Adrenal gland (tissue), 5 donors: Measurements from ENCODE around the gene HSD17B1.

Experiments
- CTCF ChIP-seq, 6 experiments: fragments of 450-650 bp in 4 of 6; fragments of 200-600 bp in 2 of 6; sonication (generic) in 1 of 6; IDR thresholded peaks; 1 replicate in 5 of 6; 2 replicates in 1 of 6; pipeline versions ENCODE4 v1.5.1 to v1.8.0; 2016 to 2021; ENCODE audit warnings: antibody characterized with exemption in 6 of 6, mild to moderate bottlenecking in 2 of 6, moderate library complexity in 1 of 6
- POLR2A ChIP-seq, 2 donors: fragments of 450-650 bp; IDR thresholded peaks; one replicate each; pipeline ENCODE4 v1.6.1; 2017; ENCODE audit warnings: antibody characterized with exemption in 2 of 2, mild to moderate bottlenecking in 2 of 2, moderate library complexity in 1 of 2
- donor health status: DM: no; HTN: no; CAD: no.

GRCh38 chr17:42517516-42517915 lies 35.2 kb upstream of the HSD17B1 start:
- peak; percentile 84 to 93 (median 86) for TF ChIP-seq CTCF (IDR thresholded peaks at IDR 0.05)
- no peak for TF ChIP-seq POLR2A (IDR thresholded peaks at IDR 0.05)
